ENCODE measurements around the gene TMEM191C. TPM values are rescaled to one million over a fixed set of nuclear protein-coding genes. Genes with fewer than 3 reads are reported as not detected.

TMEM191C gene
- total RNA-seq, 1 donor from 2014 or later = not detected

GRCh38 chr22:21445437-21446127 is 21.6 kb upstream of the TMEM191C start:
- Histone ChIP-seq H3K9me3 (ENCODE audit: low read depth) (no peaks in the 10 kb centered on the region), H3K27ac (no peak overlapping the region), H3K9ac (no peak overlapping the region), H3K4me2 (no peak overlapping the region), H3K36me3 (no peaks in the 10 kb centered on the region), H3F3A (ENCODE audit: low read depth) (peaks cover 7% of the 10 kb centered on the region), H2AFZ (replicated peaks) (no peak overlapping the region), H3K79me2 (ENCODE audit: low read depth) (peaks cover 15% of the 10 kb centered on the region), H3K4me1 (peaks cover 16% of the 10 kb centered on the region), H3K27me3 (no peaks in the 10 kb centered on the region), H3K4me3 (no peak overlapping the region), H4K20me1 (ENCODE audit: low read depth) (peaks cover 54% of the 10 kb centered on the region)
- Mint-ChIP-seq H3K36me3 (peaks cover 8% of the 10 kb centered on the region), H3K9me3 (no peaks in the 10 kb centered on the region), H3K4me3 (no peak overlapping the region), H3K27me3 (ENCODE audit: insufficient read depth, low read depth) (no peaks in the 10 kb centered on the region), H3K4me1 (peaks cover 13% of the 10 kb centered on the region), H3K27ac (no peak overlapping the region)
- no peak for TF ChIP-seq EZH2 (IDR thresholded peaks at IDR 0.05)
- TF ChIP-seq CTCF (IDR thresholded peaks at IDR 0.05) = no peak
- no peak for TF ChIP-seq EZH2phosphoT487 (IDR thresholded peaks at IDR 0.05)
- no peak for DNase-seq (ENCODE audit: low spot score)

- Mint-ChIP-seq H3K9me3 (no peaks in the 10 kb centered on the region), H3K4me3 (no peak overlapping the region), H3K27me3 (ENCODE audit: insufficient read depth, low read depth) (no peaks in the 10 kb centered on the region), H3K36me3 (peaks cover 8% of the 10 kb centered on the region), H3K27ac (no peak overlapping the region), H3K4me1 (peaks cover 14% of the 10 kb centered on the region)
- Histone ChIP-seq H3K4me1 (peaks cover 16% of the 10 kb centered on the region), H3K27me3 (no peaks in the 10 kb centered on the region), H3K79me2 (ENCODE audit: low read depth) (peaks cover 15% of the 10 kb centered on the region), H3F3A (ENCODE audit: low read depth) (peaks cover 7% of the 10 kb centered on the region), H2AFZ (replicated peaks) (no peak overlapping the region), H3K9ac (no peak overlapping the region), H3K4me2 (no peak overlapping the region), H3K27ac (no peak overlapping the region), H4K20me1 (ENCODE audit: low read depth) (peaks cover 58% of the 10 kb centered on the region), H3K9me3 (ENCODE audit: low read depth) (no peaks in the 10 kb centered on the region), H3K36me3 (no peaks in the 10 kb centered on the region), H3K4me3 (no peak overlapping the region)
- TF ChIP-seq EZH2phosphoT487 (IDR thresholded peaks at IDR 0.05) (no peak), CTCF (IDR thresholded peaks at IDR 0.05) (no peak), EZH2 (IDR thresholded peaks at IDR 0.05) (no peak)
- peak; percentile 1 for DNase-seq (ENCODE audit: low spot score)
Measured at GRCh38 chr22:21446128-21446826, 20.9 kb upstream of the TMEM191C start.

GRCh38 chr22:21446827-21447690 is 20.1 kb upstream of the TMEM191C start:
- Histone ChIP-seq H3F3A (ENCODE audit: low read depth) (peaks cover 7% of the 10 kb centered on the region), H3K4me3 (no peak overlapping the region), H3K27ac (no peak overlapping the region), H3K9ac (no peak overlapping the region), H4K20me1 (ENCODE audit: low read depth) (peaks cover 63% of the 10 kb centered on the region), H3K4me2 (no peak overlapping the region), H3K79me2 (ENCODE audit: low read depth) (peaks cover 15% of the 10 kb centered on the region), H2AFZ (replicated peaks) (no peak overlapping the region), H3K4me1 (peaks cover 16% of the 10 kb centered on the region), H3K9me3 (ENCODE audit: low read depth) (no peaks in the 10 kb centered on the region), H3K27me3 (no peaks in the 10 kb centered on the region), H3K36me3 (no peaks in the 10 kb centered on the region)
- H3K27ac Mint-ChIP-seq = peak overlapping the region; percentile 22
- TF ChIP-seq CTCF (IDR thresholded peaks at IDR 0.05) (no peak), EZH2phosphoT487 (IDR thresholded peaks at IDR 0.05) (no peak), EZH2 (IDR thresholded peaks at IDR 0.05) (no peak)
- H3K9me3 Mint-ChIP-seq = no peaks in the 10 kb centered on the region
- DNase-seq (ENCODE audit: low spot score) = no peak
- no peak overlapping the region for H3K4me3 Mint-ChIP-seq
- H3K36me3 Mint-ChIP-seq = peaks cover 8% of the 10 kb centered on the region
- H3K27me3 Mint-ChIP-seq (ENCODE audit: insufficient read depth, low read depth) = no peaks in the 10 kb centered on the region
- peaks cover 16% of the 10 kb centered on the region for H3K4me1 Mint-ChIP-seq
